HG03439 (cell line): Measurements from ENCODE around the gene CLSTN2.

Source experiments
- ATAC-seq: cut with Tn5 transposase; IDR thresholded peaks from one replicate; pipeline ENCODE4 v1.9.1; 2021; ENCODE audit warnings: mild to moderate bottlenecking, moderate library complexity; ENCODE audit not compliant: unreplicated experiment

CLSTN2 gene

DNA sequence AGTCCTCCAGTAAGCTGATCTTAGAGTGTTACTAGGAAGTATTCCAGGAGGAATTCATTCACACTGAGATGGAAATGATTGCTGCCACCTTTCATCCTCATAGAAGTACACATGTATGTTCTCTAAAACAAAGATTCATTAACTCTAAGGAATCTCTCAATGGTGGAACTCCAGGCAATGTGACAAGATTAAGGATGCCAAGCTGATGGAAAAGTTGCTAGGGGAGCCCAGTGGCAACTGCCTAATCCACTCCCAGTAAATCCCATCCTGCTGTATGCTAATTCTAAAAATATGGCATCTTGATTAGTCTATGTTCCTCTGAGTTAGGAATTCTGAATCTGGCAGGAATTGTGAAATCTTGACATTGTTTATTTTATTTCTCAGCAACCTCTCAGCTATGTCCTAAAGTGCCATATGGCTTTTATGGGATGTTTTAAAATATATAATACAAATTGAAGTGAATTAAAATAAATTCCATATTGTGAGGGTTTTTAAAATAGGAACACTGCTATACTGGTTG is 532.9 kb downstream of the CLSTN2 start:
- ATAC-seq = no peak

DNA sequence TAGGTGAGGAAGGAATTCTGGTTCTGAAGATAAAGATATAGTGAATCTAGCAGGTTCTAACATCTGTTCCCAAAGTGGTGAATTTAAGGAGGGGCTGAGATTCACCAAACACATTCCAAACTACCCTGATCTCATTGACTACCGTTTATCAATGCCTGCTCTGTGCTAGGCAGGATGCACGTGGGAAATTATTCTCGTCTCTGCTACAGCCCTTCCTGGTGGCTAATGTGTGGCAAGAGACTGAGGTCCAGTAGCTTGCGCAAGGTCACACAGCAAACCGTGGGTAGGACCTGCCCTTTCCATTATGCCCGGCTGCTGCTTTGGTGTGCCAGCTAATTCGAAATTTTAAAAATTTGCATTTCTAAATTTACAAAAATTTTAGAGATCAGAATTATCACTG is 533.4 kb downstream of the CLSTN2 start:
- no peak for ATAC-seq

DNA sequence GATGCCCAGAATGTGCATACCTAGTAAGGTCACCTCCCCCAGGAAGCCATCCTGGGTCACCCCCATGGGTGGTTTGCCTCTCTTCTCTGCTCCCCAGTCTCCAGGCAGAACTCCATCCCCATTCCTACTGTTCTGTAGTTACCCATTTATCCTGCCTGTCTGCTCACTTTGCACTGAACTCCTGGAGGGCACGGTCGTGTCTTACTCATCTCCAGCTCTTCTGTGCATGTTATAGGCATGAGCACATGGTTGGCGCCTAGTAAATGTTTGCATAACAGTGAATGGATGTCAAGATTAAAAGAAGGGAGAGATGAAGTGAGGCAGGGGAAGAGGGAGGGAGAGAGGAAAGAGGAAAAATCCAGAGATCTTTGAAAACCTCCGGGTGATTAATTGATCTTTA is 534.5 kb downstream of the CLSTN2 start:
- ATAC-seq = no peak

- ATAC-seq = no peak
These were observed 535.2 kb downstream of the CLSTN2 start for GRCh38 chr3:140470211-140470610.

DNA sequence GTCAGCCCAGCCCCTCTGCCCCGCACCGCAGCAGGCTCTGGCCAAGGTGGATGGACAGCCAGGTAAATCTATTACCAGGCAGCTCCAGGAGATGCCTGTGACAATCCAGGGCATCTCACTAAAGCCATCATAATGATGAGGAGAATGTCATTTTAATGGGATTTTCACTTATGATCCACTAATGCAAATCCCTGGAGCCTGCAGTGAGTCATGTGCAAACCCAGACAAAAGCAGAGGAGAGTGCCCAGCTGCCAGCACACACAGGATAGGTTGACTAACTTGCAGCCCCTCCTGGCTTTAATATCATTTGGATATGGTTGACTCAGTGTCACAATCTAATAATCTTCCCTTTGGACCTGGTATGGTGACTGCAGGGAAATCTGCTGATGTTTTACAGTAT is 536.0 kb downstream of the CLSTN2 start:
- ATAC-seq = no peak

GRCh38 chr3:140472306-140473020 is 537.5 kb downstream of the CLSTN2 start:
- ATAC-seq = no peak

DNA sequence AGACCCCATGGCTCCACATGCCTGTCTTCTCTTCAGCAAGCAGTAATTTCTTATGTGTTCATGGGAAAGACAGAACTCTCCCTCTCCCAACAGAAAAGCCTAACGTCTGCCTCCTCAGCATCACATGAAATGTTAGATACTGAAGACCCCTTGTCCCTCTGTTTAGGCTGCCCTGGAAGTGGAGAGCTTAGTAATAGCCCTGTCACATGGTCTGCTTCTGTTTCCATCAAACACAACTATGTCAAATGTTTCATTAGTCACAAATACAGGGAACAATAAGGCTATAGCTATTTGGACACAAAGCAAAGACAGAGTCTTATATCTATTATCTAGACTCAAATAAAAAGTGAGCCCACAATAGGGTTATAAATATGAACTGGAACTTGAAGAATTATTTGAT is 552.6 kb downstream of the CLSTN2 start:
- no peak for ATAC-seq

- ATAC-seq = no peak
These were observed 558.3 kb downstream of the CLSTN2 start for GRCh38 chr3:140493271-140493670.

GRCh38 chr3:140494970-140495369 is 560.0 kb downstream of the CLSTN2 start:
- no peak for ATAC-seq

- no peak for ATAC-seq
These were observed 562.3 kb downstream of the CLSTN2 start for GRCh38 chr3:140497331-140497730.

- ATAC-seq = no peak
These were observed 564.3 kb downstream of the CLSTN2 start for GRCh38 chr3:140499114-140499757.

- ATAC-seq = no peak
These were observed 565.5 kb downstream of the CLSTN2 start for GRCh38 chr3:140500473-140500872.

DNA sequence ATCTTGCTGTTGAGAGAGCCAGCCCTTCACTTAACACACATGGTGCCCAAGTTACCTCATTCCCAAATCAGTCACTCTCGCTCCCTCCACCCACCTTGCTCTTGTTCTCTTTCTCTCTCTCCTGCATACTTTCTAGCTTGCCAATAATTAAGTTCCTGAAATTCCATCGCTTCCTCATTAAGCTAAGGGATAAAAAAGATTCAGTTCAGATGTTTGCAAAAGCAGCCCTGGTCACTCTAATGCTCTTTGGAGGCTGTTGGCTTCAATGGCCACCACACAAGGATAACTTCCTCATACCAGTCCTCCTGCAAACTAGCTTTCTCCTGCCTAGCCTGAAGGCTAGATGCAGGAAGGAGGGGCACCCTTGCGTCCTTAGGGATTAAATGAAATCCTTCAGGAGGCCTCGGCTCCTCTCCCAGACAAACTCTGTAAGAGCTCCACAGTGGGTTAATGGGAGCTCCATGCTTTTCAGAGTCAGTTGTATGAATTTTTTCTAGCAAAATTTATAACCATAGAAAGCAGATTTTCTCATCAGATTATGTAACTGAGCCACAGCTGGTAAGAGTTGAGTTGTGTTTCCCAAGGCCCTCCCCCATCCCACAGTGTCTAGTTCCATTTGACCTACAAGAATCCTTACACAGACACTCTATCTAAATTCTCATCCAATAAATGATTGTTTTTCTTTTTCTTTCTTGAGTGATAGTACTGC is 566.2 kb downstream of the CLSTN2 start:
- ATAC-seq = no peak

GRCh38 chr3:140501770-140502364 is 566.9 kb downstream of the CLSTN2 start:
- ATAC-seq = no peak

- ATAC-seq = no peak
These were observed 570.2 kb downstream of the CLSTN2 start for GRCh38 chr3:140505213-140505612.

DNA sequence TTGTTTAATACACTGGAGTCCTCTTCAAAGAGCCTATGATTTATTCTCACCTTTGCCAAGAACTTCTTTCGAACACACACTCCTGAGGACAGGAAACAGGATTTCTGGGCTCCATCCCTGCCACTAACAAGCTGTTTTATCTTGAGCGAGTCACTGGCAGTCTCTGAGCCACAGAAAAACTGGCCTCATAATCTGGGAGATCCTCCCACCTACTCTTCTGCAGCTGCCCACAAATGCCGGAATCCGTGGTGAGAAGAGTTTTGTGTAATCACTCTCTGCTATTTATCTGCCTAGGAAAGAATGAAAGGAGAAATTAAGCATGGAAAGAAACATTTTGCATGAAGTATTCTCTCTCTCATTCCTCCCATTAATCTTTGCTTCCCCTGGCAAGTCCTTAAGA is 570.9 kb downstream of the CLSTN2 start:
- no peak for ATAC-seq

DNA sequence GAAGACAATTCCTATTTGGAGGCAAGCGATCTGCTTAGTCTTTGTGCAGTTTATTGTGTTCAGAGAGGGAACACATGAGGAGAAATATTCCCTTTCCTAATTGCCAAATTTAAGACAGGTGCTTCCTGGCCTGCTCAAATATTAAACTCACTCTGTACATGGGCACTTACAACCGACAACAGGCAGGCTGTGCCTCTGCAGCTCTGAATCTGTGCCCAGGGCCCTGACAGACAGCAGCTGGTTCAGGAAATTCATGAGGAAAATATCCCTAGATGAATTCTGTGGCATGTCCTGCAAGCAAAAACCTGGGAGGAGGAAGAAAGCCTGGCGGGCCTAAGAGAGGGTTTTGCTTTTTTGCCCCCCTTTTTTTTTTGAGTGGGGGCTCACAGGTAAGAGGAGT is 573.6 kb downstream of the CLSTN2 start:
- no peak for ATAC-seq

DNA sequence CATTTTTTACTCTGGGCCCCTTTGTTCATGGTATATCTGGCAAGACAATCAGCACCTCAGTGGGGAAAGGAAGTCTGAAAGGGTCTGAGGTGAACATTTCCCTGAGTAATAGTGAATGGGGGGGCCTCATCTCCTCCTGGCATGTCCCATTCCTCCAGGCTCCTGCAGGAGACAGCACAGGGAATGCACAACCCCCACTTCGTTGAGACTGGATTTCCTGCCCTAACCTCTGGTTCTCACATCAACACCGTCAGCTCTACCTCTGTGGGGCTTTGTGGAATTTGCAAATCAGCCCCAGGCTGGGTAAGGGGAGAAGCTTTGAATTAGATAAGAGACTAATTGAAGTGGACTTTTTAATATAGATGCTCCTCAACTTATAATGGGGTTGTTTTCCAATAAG is 574.5 kb downstream of the CLSTN2 start:
- ATAC-seq = no peak

DNA sequence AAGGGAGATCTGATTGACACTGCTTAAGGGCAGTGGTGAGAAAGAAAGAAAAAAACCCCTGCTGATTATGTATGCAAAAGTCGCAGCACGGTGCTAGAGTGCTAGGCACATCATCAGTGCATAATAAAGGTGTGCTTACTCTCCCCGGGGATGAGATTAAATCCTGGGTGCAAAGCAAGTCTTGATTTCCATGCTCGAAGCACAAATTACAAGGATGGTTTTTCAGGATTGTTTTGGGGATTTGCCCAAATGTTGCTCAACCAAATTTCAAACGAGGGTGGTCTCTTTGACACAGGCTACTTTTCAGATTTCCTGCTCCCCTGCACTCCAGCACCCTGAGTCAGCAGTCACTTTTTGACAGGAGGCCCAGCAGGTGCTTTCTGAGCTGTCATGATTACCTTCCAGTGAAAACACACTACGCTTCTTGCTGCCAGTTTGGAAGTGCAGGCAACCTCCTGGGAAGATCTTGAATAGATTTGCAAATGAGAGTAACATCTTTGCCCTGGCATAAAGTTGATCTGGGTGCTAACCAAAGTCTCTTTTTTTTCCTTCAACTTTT is 575.4 kb downstream of the CLSTN2 start:
- no peak for ATAC-seq

GRCh38 chr3:140521751-140522445 is 586.9 kb downstream of the CLSTN2 start:
- ATAC-seq = no peak
